Ovary (tissue), 3 donors: ENCODE measurements around the gene KLF3.

ENCODE experiments used
- POLR2A ChIP-seq: fragments of 450-650 bp; IDR thresholded peaks from one replicate; pipeline ENCODE4 v1.6.1; 2017; ENCODE audit warnings: antibody characterized with exemption, mild to moderate bottlenecking, moderate library complexity
- TF ChIP-seq, protein P1 (sequence below), 3 donors: fragments of 450-650 bp in 2 of 3; fragments of 200-600 bp in 1 of 3; IDR thresholded peaks; one replicate each; pipeline versions ENCODE4 v1.5.1 to v1.8.0; 2016 to 2022; ENCODE audit warnings: antibody characterized with exemption in 3 of 3, mild to moderate bottlenecking in 1 of 3
- donor health status: DM: no; HTN: no; CAD: no.

GRCh38 chr4:38674258-38675144 lies 10.5 kb downstream of the KLF3 start:
- TF ChIP-seq, protein P1, sequence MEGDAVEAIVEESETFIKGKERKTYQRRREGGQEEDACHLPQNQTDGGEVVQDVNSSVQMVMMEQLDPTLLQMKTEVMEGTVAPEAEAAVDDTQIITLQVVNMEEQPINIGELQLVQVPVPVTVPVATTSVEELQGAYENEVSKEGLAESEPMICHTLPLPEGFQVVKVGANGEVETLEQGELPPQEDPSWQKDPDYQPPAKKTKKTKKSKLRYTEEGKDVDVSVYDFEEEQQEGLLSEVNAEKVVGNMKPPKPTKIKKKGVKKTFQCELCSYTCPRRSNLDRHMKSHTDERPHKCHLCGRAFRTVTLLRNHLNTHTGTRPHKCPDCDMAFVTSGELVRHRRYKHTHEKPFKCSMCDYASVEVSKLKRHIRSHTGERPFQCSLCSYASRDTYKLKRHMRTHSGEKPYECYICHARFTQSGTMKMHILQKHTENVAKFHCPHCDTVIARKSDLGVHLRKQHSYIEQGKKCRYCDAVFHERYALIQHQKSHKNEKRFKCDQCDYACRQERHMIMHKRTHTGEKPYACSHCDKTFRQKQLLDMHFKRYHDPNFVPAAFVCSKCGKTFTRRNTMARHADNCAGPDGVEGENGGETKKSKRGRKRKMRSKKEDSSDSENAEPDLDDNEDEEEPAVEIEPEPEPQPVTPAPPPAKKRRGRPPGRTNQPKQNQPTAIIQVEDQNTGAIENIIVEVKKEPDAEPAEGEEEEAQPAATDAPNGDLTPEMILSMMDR (IDR thresholded peaks at IDR 0.05), result no peak
- TF ChIP-seq POLR2A, result no peak
